Measurements from ENCODE around the gene MTR.

MTR gene

DNA sequence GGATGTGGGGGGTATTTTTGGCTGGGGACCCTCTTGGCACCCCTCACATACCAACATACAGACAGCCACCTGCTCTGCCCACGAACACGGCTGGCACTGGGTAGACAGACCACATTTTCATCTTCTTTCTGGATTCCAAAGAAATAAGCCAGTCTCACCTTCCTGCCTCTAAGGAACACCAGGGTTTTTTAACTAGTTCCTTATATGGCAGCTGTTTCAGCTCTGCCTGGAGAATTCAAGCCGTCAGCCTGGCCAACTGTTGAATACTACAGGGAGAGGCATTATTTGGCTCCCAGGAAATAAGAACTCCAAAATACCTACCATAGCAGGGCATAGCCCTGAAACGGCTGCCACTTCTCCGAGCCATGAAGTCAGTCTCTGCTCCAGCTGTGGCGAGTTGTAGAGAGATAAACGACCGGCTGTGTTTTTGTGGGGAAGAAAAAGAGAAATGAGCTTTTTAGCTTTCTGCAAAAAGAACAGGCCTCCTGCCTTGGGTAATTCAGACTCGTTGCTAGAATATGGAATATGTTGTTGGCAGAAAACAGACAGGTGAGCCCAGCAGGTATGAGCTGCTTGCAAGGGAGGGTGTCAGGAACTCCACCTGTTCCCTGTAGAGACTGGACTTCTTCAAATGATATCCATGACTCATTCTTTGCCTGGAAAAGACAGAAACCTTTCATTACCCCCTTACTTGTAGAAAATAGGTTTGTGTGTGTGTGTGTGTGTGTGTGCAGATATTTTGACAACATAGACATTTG, 157.3 kb downstream of the MTR start:
- DNase-seq (ENCODE audit: low read depth in 2 of 2) = no peak

- no peak for DNase-seq (ENCODE audit: low read depth in 2 of 2)
Measured at GRCh38 chr1:236953151-236953700, 158.1 kb downstream of the MTR start.
